HG02973 (cell line): ENCODE measurements around the gene RAB7B.

Experiments
- ATAC-seq: cut with Tn5 transposase; IDR thresholded peaks from one replicate; pipeline ENCODE4 v1.9.1; 2021; ENCODE audit warnings: moderate library complexity; ENCODE audit not compliant: unreplicated experiment

RAB7B gene

DNA sequence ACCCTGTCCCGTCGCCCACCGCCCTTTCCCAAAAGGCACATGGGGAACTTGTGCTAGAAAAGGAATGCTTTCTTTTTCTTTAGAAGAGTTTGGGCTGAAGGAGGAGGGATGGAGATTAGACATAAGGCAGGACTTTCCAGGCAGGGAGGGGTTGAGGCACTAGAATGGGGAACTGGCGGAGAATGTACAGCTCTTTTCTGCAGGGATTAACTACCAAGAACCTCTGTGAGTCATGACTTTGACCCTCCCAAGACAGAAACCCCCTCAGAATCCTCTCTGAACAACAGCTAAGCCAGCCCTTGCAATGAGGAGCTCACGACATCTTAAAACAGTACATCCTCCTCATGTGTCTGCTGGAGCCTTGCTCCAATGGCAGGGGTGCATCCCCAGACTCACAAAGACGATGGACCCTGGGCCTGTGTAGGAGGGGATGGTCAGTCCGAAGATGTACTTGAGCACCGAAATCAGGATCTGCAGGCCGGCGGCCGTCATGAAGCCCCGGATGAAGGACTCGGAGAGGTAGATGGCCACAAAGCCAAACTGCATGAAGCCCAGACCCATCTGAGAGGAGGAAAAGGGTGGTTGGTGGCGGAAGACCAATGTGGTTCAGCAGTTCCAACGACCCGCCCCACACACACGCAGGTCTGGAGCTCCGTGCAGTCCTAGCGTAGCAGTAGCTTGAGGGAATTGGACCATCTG, 73.5 kb downstream of the RAB7B start:
- ATAC-seq: no peak

GRCh38 chr1:205928317-205928716, 74.9 kb downstream of the RAB7B start:
- no peak for ATAC-seq

DNA sequence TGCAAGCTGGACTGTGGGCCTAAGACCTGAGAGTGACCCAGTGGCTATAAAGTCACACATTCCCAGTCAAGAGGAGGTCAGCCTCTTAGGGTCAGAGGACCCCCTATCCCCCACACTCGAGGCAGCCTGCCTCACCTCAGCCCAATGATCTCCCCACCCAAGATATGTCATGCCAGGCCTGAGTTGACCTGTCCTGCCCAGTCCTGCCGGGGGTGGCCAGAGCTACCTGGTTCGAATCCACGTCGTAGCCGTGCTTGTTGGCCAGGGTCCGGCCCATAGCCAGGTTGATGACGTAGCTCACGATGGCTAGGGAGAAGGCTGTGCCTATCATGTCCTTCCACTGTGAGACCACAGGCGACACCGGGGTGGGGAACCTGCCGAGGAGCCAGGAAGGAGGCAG, 75.5 kb downstream of the RAB7B start:
- no peak for ATAC-seq

- no peak for ATAC-seq
Observed at GRCh38 chr1:205927247-205927646, 75.9 kb downstream of the RAB7B start.
